Panc1 (cell line): ENCODE data around the gene LAMC2. TPM values are rescaled to one million over a fixed set of nuclear protein-coding genes. Genes with fewer than 3 reads are reported as not detected.

Experiments used
- ATAC-seq: fragments of 200-7000 bp; cut with Tn5 transposase; 2 replicates; pipeline ENCODE4 v1.9.1; 2020; ENCODE audit warnings: mild to moderate bottlenecking, moderate library complexity
- BruUV-seq: library from RNA; stranded (reverse); fragments of 400-500 nt; replicated peaks from 2 replicates; lab custom pipeline; 2021; lab: Mats Ljungman, UMichigan
- CTCF ChIA-PET: fragments of 300-600 bp; sonication (Branson Sonifier 250); formaldehyde crosslinking; loops from one replicate; lab custom pipeline; 2022; ENCODE audit warnings: antibody characterized with exemption; lab: Charles Lee
- POLR2A ChIA-PET: fragments of 300-600 bp; sonication (Branson Sonifier 250); formaldehyde crosslinking; loops from one replicate; lab custom pipeline; 2022; ENCODE audit warnings: antibody characterized with exemption; lab: Charles Lee
- DNase-seq: peaks from one replicate; pipeline ENCODE4 v3.0.0-alpha.2; 2010; ENCODE audit warnings: low read depth, low spot score
- H3K27ac ChIP-seq: 2 replicates; pipeline ENCODE4 v1.5.1; 2011; ENCODE audit warnings: mild to moderate bottlenecking, low read length, inconsistent platforms
- H3K27me3 ChIP-seq: fragments of 200-500 bp; sonication (Bioruptor generic); 2 replicates; pipeline ENCODE4 v1.6.0; 2014; ENCODE audit warnings: low read length, inconsistent platforms; ENCODE audit not compliant: control insufficient read depth, insufficient read depth
- H3K36me3 ChIP-seq: fragments of 200-500 bp; sonication (Bioruptor generic); 2 replicates; pipeline ENCODE4 v1.5.1; 2014; ENCODE audit warnings: inconsistent platforms, mild to moderate bottlenecking, low read length, moderate library complexity; ENCODE audit not compliant: control insufficient read depth, insufficient read depth
- H3K4me1 ChIP-seq: 2 replicates; pipeline ENCODE4 v1.5.1; 2011; ENCODE audit warnings: inconsistent platforms, mild to moderate bottlenecking, low read length, moderate library complexity; ENCODE audit not compliant: control insufficient read depth, insufficient read depth
- H3K4me3 ChIP-seq, 2 experiments: 2 replicates each; pipeline ENCODE4 v1.5.1; 2011 to 2012; ENCODE audit warnings: low read depth in 2 of 2, low read length in 2 of 2, mild to moderate bottlenecking in 2 of 2, inconsistent platforms in 1 of 2, moderate library complexity in 1 of 2
- H3K9me3 ChIP-seq: fragments of 200-500 bp; sonication (Bioruptor generic); 2 replicates; pipeline ENCODE4 v1.5.1; 2014; ENCODE audit warnings: low read depth, mild to moderate bottlenecking, inconsistent platforms, low read length, moderate library complexity; ENCODE audit not compliant: control insufficient read depth, insufficient read depth
- POLR2AphosphoS5 ChIP-seq: IDR thresholded peaks from 2 replicates; pipeline ENCODE4 v1.6.1; 2012; ENCODE audit warnings: mild to moderate bottlenecking, low read depth, low read length, moderate library complexity
- SIN3A ChIP-seq: IDR thresholded peaks from 2 replicates; pipeline ENCODE4 v1.6.1; 2012; ENCODE audit warnings: low read depth, mild to moderate bottlenecking, low read length, moderate library complexity, borderline replicate concordance; ENCODE audit not compliant: insufficient read depth
- TCF7L2 ChIP-seq: IDR thresholded peaks from 2 replicates; pipeline ENCODE4 v1.6.1; 2011; ENCODE audit warnings: mild to moderate bottlenecking, low read depth, low read length, inconsistent platforms
- in situ Hi-C: cut with HindIII; loops from 2 replicates; pipeline ENCODE4 v1.10.0; 2016; ENCODE audit warnings: low sequenced_read_pairs, low pct_unique_long_range_greater_than_20kb
- intact Hi-C: fragments of 100-400 bp; cut with micrococcal nuclease; formaldehyde crosslinking; loops from one replicate; pipeline ENCODE4 v1.10.0; 2022; ENCODE audit not compliant: unreplicated experiment
- total RNA-seq: library from RNA; stranded (reverse); gene quantifications from one replicate; pipeline ENCODE4 v1.2.1, GENCODE V29; 2021; ENCODE audit not compliant: unreplicated experiment
- TF ChIP-seq, protein P1 (sequence below), 2 experiments: IDR thresholded peaks; 2 replicates each; pipeline ENCODE4 v1.6.1; 2011 to 2012; ENCODE audit warnings: low read depth in 2 of 2, control low read depth in 1 of 2, low read length in 1 of 2, mild to moderate bottlenecking in 1 of 2, moderate library complexity in 1 of 2; ENCODE audit not compliant: insufficient read depth in 1 of 2
- TF ChIP-seq, protein P2 (sequence below): fragments of 450-650 bp; IDR thresholded peaks from 2 replicates; pipeline ENCODE4 v1.5.1; 2017; ENCODE audit warnings: mild to moderate bottlenecking

Gene LAMC2
- total RNA-seq, 1 experiment from 2014 or later = 8.3 TPM

DNA sequence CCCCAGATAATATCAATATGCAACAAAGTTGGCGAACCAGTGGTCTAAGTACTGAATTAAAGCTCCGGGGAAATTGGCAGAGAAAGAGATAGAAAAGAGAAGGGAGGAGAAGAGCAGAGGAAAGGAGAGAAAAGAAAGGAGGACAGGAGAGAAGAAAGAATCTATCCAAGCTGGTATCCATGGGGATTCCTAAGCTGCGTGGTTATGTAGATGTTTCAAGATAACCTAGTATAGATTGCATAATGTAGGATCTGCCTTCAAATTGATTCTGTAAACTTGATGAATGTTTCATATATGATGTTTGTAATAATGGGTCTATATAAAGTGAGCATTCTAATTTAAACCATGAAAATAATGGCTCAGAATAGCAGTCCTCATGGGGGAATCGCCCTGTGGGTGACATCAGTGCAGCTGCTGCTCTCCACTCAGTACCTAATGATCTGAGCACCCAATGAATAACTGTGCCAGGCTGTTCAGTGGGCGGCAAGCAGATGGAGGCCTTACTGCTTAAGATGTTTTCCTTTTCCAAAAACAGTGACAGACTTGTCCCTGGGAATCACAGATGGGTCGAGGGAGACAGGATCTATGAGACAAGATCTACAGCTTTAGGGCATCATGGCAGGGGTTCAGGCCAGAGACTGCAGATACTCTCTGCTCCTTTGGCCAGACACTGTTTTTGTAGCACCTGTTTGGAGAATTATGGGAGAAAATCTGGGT lies 78.0 kb downstream of the LAMC2 start:
- intact Hi-C loops (no loop called here), in situ Hi-C loops (no loop called here)

DNA sequence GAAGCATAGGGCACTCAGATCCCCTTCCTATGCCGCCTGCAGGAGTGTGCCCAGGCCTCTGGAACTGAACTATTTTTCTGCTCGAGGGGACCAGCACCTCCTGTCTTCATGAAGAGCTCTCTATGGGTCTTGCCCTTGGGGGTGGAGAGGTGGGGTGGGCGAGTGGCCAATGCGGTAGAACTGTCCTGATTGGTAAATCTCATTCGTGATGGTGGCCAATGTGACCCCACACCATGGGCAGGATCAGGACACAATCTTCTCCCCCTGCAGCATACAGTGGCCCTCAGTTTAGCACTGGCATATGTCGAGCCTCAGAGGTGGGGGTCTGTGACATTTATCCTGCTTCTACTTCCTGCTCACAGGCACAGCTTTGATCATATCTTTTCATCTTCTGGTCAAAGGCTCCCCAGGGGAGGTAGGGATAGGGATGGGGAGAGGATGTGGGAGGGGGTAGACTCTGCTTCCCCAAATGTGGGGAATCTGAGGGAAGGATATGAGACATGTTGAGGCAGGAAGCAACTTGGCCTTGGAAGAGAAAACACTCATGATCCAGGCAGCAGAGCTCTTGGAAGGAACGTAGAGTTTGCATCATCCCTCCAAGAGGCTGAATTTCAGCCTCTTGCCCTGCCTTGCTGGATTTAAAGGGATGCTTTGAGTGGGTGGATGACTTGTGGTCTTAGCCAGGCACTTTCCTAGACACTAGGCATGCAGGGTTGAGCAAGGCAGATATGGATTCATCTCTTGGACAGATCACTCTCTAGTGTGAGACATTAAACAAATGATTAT lies 81.8 kb downstream of the LAMC2 start:
- Histone ChIP-seq H3K9me3 (no peaks in the 10 kb centered on the region), H3K4me3 (no peak overlapping the region), H3K27me3 (no peaks in the 10 kb centered on the region; the same call in 1 of the 2 replicates), H3K27ac (no peak overlapping the region), H3K4me1 (peaks cover 11% of the 10 kb centered on the region; the same call in 1 of the 2 replicates), H3K36me3 (no peaks in the 10 kb centered on the region)
- in situ Hi-C loops (no loop called here), intact Hi-C loops (no loop called here)
- no TSS peak for BruUV-seq
- no peak for ATAC-seq
- DNase-seq = no peak
- TF ChIP-seq SIN3A (no peak), POLR2AphosphoS5 (no peak), TCF7L2 (no peak)
- TF ChIP-seq, protein P1, sequence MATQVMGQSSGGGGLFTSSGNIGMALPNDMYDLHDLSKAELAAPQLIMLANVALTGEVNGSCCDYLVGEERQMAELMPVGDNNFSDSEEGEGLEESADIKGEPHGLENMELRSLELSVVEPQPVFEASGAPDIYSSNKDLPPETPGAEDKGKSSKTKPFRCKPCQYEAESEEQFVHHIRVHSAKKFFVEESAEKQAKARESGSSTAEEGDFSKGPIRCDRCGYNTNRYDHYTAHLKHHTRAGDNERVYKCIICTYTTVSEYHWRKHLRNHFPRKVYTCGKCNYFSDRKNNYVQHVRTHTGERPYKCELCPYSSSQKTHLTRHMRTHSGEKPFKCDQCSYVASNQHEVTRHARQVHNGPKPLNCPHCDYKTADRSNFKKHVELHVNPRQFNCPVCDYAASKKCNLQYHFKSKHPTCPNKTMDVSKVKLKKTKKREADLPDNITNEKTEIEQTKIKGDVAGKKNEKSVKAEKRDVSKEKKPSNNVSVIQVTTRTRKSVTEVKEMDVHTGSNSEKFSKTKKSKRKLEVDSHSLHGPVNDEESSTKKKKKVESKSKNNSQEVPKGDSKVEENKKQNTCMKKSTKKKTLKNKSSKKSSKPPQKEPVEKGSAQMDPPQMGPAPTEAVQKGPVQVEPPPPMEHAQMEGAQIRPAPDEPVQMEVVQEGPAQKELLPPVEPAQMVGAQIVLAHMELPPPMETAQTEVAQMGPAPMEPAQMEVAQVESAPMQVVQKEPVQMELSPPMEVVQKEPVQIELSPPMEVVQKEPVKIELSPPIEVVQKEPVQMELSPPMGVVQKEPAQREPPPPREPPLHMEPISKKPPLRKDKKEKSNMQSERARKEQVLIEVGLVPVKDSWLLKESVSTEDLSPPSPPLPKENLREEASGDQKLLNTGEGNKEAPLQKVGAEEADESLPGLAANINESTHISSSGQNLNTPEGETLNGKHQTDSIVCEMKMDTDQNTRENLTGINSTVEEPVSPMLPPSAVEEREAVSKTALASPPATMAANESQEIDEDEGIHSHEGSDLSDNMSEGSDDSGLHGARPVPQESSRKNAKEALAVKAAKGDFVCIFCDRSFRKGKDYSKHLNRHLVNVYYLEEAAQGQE (IDR thresholded peaks at IDR 0.05; ENCODE audit: insufficient read depth in 1 of 2, low read depth in 2 of 2, low read length in 1 of 2) = no peak
- TF ChIP-seq, protein P2, sequence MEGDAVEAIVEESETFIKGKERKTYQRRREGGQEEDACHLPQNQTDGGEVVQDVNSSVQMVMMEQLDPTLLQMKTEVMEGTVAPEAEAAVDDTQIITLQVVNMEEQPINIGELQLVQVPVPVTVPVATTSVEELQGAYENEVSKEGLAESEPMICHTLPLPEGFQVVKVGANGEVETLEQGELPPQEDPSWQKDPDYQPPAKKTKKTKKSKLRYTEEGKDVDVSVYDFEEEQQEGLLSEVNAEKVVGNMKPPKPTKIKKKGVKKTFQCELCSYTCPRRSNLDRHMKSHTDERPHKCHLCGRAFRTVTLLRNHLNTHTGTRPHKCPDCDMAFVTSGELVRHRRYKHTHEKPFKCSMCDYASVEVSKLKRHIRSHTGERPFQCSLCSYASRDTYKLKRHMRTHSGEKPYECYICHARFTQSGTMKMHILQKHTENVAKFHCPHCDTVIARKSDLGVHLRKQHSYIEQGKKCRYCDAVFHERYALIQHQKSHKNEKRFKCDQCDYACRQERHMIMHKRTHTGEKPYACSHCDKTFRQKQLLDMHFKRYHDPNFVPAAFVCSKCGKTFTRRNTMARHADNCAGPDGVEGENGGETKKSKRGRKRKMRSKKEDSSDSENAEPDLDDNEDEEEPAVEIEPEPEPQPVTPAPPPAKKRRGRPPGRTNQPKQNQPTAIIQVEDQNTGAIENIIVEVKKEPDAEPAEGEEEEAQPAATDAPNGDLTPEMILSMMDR = no peak
- ChIA-PET CTCF (no interaction called here), POLR2A (no interaction called here)

More for the DNA sequence above, 78.0 kb downstream of the LAMC2 start:
- no peak for ATAC-seq
- TF ChIP-seq, protein P1 (IDR thresholded peaks at IDR 0.05; ENCODE audit: insufficient read depth in 1 of 2, low read depth in 2 of 2, low read length in 1 of 2) = no peak
- TF ChIP-seq SIN3A (no peak), TCF7L2 (no peak), POLR2AphosphoS5 (no peak)
- TF ChIP-seq, protein P2 = no peak
- POLR2A ChIA-PET = no interaction called here
- Histone ChIP-seq H3K4me3 (no peak overlapping the region), H3K9me3 (no peaks in the 10 kb centered on the region), H3K27ac (no peak overlapping the region), H3K36me3 (no peaks in the 10 kb centered on the region), H3K27me3 (no peaks in the 10 kb centered on the region; the same call in 1 of the 2 replicates), H3K4me1 (no peaks in the 10 kb centered on the region)
- CTCF ChIA-PET = no interaction called here
- DNase-seq = no peak
- no TSS peak for BruUV-seq
